Loucy (cell line): ENCODE data around the gene SPAG17.

Source experiments
- EZH2phosphoT487 ChIP-seq: fragments of 200-600 bp; IDR thresholded peaks from 2 replicates; pipeline ENCODE4 v1.6.1; 2018; ENCODE audit warnings: antibody characterized with exemption, mild to moderate bottlenecking, moderate library complexity, borderline replicate concordance
- TF ChIP-seq, protein P1 (sequence below): fragments of 200-600 bp; sonication (generic); conservative IDR thresholded peaks from 2 replicates; pipeline ENCODE4 v1.5.1; 2014; ENCODE audit warnings: mild to moderate bottlenecking, antibody characterized with exemption, low read length

DNA sequence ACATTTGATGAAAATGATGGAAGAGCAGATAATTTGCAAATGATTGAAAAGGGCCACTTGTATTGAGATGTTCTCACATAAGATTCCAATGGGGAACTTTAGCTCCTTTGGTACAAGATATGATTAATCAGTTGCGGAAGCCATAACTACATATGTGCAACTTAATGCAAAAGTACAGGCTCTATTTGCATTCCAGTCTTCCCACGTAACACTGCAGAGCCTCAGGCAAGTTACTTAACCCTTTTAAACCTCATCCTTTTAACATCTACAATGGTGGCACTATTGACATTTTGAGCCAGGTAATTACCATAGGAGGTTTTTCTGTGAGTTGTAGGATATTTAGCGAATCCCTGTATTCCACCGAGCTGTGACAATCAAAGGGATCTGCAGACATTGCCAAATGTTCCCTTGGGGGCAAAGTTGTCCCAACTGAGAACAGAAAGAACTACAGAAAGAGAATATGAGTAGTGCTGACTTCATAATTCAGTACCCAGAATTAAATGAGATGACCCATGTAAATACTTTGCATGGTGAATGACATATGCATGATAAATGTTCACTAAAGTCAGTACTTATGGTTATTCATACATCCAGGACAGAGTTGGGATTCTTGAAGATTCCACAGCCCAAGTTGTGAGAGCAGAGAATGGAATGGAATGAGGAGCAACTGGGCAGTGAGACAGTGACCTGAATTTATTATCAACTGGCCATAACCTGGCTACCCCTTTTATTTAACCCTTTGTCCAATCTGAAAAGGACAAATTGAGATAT is 62.6 kb downstream of the SPAG17 start:
- TF ChIP-seq EZH2phosphoT487, result no peak
- TF ChIP-seq, protein P1, sequence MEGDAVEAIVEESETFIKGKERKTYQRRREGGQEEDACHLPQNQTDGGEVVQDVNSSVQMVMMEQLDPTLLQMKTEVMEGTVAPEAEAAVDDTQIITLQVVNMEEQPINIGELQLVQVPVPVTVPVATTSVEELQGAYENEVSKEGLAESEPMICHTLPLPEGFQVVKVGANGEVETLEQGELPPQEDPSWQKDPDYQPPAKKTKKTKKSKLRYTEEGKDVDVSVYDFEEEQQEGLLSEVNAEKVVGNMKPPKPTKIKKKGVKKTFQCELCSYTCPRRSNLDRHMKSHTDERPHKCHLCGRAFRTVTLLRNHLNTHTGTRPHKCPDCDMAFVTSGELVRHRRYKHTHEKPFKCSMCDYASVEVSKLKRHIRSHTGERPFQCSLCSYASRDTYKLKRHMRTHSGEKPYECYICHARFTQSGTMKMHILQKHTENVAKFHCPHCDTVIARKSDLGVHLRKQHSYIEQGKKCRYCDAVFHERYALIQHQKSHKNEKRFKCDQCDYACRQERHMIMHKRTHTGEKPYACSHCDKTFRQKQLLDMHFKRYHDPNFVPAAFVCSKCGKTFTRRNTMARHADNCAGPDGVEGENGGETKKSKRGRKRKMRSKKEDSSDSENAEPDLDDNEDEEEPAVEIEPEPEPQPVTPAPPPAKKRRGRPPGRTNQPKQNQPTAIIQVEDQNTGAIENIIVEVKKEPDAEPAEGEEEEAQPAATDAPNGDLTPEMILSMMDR, result no peak
